Ishikawa (cell line): Measurements from ENCODE around the gene VGLL3.

Experiments used
- CEBPB ChIP-seq: IDR thresholded peaks from 2 replicates; pipeline ENCODE4 v1.6.1; 2012
- CREB1 ChIP-seq: IDR thresholded peaks from 2 replicates; pipeline ENCODE4 v1.6.1; 2012; ENCODE audit warnings: low read depth
- EGR1 ChIP-seq: IDR thresholded peaks from 2 replicates; pipeline ENCODE4 v1.6.1; 2012
- EP300 ChIP-seq: IDR thresholded peaks from 2 replicates; pipeline ENCODE4 v1.6.1; 2012; ENCODE audit warnings: borderline replicate concordance
- FOXM1 ChIP-seq: IDR thresholded peaks from 2 replicates; pipeline ENCODE4 v1.6.1; 2012; ENCODE audit warnings: low read depth, borderline replicate concordance
- NFIC ChIP-seq: IDR thresholded peaks from 2 replicates; pipeline ENCODE4 v1.6.1; 2012
- RAD21 ChIP-seq: IDR thresholded peaks from 2 replicates; pipeline ENCODE4 v1.6.1; 2012; ENCODE audit warnings: low read depth
- TAF1 ChIP-seq: IDR thresholded peaks from 2 replicates; pipeline ENCODE4 v1.6.1; 2012; ENCODE audit warnings: low read depth, mild to moderate bottlenecking
- TCF12 ChIP-seq: IDR thresholded peaks from 2 replicates; pipeline ENCODE4 v1.6.1; 2012; ENCODE audit warnings: low read depth
- TEAD4 ChIP-seq: IDR thresholded peaks from 2 replicates; pipeline ENCODE4 v1.6.1; 2012
- YY1 ChIP-seq: IDR thresholded peaks from 2 replicates; pipeline ENCODE4 v1.6.1; 2012; ENCODE audit warnings: low read depth
- ZBTB7A ChIP-seq: IDR thresholded peaks from 2 replicates; pipeline ENCODE4 v1.6.1; 2012; ENCODE audit warnings: low read depth
- TF ChIP-seq, protein P1 (sequence below): IDR thresholded peaks from 2 replicates; pipeline ENCODE4 v1.6.1; 2012
- TF ChIP-seq, protein P2 (sequence below): IDR thresholded peaks from 2 replicates; pipeline ENCODE4 v1.6.1; 2012
- TF ChIP-seq, protein P3 (sequence below): IDR thresholded peaks from 2 replicates; pipeline ENCODE4 v1.6.1; 2012; ENCODE audit warnings: low read depth, mild to moderate bottlenecking

Gene VGLL3

DNA sequence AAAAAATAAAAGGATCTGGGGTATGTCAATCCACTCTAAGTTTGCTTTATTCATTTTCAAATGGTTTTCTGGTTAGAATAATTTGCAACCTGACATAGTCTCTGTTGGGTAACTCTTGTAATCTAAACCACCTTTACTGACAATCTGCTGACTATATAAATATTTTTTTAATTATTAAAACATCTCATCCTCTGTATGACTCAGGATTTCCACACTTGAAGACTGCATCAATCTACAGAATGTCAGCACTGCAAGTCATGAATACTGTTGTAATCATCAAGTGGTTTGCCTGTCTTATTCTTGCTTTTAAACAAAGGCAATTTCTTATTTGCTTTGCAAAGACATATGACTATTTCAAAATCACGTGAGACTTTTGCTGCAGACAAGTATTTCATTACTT is 42.1 kb downstream of the VGLL3 start:
- TF ChIP-seq, protein P1, sequence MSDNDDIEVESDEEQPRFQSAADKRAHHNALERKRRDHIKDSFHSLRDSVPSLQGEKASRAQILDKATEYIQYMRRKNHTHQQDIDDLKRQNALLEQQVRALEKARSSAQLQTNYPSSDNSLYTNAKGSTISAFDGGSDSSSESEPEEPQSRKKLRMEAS: no peak
- TF ChIP-seq CEBPB (no peak), TCF12 (no peak), EGR1 (no peak), CREB1 (no peak), TAF1 (no peak), NFIC (no peak), ZBTB7A (no peak), FOXM1 (no peak), TEAD4 (no peak), EP300 (no peak), YY1 (no peak), RAD21 (no peak)
- TF ChIP-seq, protein P2, sequence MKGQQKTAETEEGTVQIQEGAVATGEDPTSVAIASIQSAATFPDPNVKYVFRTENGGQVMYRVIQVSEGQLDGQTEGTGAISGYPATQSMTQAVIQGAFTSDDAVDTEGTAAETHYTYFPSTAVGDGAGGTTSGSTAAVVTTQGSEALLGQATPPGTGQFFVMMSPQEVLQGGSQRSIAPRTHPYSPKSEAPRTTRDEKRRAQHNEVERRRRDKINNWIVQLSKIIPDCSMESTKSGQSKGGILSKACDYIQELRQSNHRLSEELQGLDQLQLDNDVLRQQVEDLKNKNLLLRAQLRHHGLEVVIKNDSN: no peak
- TF ChIP-seq, protein P3, sequence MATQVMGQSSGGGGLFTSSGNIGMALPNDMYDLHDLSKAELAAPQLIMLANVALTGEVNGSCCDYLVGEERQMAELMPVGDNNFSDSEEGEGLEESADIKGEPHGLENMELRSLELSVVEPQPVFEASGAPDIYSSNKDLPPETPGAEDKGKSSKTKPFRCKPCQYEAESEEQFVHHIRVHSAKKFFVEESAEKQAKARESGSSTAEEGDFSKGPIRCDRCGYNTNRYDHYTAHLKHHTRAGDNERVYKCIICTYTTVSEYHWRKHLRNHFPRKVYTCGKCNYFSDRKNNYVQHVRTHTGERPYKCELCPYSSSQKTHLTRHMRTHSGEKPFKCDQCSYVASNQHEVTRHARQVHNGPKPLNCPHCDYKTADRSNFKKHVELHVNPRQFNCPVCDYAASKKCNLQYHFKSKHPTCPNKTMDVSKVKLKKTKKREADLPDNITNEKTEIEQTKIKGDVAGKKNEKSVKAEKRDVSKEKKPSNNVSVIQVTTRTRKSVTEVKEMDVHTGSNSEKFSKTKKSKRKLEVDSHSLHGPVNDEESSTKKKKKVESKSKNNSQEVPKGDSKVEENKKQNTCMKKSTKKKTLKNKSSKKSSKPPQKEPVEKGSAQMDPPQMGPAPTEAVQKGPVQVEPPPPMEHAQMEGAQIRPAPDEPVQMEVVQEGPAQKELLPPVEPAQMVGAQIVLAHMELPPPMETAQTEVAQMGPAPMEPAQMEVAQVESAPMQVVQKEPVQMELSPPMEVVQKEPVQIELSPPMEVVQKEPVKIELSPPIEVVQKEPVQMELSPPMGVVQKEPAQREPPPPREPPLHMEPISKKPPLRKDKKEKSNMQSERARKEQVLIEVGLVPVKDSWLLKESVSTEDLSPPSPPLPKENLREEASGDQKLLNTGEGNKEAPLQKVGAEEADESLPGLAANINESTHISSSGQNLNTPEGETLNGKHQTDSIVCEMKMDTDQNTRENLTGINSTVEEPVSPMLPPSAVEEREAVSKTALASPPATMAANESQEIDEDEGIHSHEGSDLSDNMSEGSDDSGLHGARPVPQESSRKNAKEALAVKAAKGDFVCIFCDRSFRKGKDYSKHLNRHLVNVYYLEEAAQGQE: no peak

DNA sequence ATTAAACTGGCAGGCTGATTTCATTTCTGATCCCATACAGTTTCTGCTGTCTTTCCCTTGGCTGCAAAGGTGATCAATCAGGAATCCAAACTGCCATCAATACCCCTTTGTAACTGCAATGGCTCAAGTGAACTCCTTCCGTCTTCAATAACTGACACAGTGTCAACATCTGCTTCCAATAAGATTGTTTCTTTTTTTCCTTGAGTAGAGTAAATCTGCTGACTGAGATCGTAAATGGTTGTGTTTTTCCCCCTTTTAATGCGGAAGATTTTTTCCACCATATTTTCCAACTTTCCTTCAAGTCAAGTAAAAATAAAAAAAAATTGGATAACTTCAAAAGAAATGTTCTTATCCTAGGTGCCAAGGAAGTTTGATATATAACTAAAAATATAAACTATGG is 48.7 kb downstream of the VGLL3 start:
- no peak for TF ChIP-seq EGR1
- no peak for TF ChIP-seq YY1
- no peak for TF ChIP-seq RAD21
- no peak for TF ChIP-seq NFIC
- TF ChIP-seq, protein P1: no peak
- no peak for TF ChIP-seq FOXM1
- no peak for TF ChIP-seq EP300
- TF ChIP-seq ZBTB7A: no peak
- TF ChIP-seq CREB1: no peak
- TF ChIP-seq TCF12: no peak
- TF ChIP-seq TEAD4: no peak
- TF ChIP-seq, protein P3: no peak
- TF ChIP-seq, protein P2: no peak
- TF ChIP-seq CEBPB: no peak

DNA sequence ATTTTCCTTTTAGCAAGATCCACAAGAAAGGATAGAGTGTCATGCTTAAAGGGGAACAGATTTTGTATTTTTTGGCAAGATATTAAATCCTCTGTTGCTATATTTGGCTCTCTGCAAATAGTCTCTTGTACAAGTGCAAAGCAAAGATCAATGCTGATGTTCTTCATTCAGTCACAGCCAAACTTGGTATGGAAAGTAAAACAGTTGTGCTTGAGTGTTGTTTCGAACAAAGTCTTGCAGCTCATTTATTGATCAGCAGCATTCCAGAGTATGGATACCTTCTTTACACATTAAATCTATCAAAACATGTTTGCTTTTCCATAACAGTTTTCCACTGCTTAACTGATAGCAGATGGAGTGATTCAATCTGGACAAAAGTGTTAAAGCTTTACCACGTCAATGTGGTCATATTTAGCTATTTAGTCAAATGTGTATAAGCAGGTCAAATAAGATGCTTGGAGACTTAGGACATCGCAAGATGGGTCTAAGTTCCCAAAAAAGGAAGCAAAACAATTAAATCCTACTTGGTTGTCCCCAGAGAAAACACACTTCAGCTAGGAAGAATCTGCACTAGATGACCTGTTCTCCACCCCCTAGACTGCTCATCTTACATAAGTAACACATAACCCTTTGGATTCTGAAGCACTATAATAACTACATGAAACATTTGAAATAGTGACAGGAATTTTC is 52.4 kb downstream of the VGLL3 start:
- TF ChIP-seq TCF12 (no peak), ZBTB7A (no peak), EGR1 (no peak), RAD21 (no peak), NFIC (no peak), CEBPB (no peak), CREB1 (no peak), FOXM1 (no peak), TAF1 (no peak), EP300 (no peak), YY1 (no peak), TEAD4 (no peak)
- TF ChIP-seq, protein P1: no peak
- TF ChIP-seq, protein P3: no peak
- TF ChIP-seq, protein P2: no peak
